ENCODE data around the gene HSFX3.

GRCh38 chrX:149516604-149517003 lies 33.1 kb downstream of the HSFX3 start:
- TF ChIP-seq, protein P1, sequence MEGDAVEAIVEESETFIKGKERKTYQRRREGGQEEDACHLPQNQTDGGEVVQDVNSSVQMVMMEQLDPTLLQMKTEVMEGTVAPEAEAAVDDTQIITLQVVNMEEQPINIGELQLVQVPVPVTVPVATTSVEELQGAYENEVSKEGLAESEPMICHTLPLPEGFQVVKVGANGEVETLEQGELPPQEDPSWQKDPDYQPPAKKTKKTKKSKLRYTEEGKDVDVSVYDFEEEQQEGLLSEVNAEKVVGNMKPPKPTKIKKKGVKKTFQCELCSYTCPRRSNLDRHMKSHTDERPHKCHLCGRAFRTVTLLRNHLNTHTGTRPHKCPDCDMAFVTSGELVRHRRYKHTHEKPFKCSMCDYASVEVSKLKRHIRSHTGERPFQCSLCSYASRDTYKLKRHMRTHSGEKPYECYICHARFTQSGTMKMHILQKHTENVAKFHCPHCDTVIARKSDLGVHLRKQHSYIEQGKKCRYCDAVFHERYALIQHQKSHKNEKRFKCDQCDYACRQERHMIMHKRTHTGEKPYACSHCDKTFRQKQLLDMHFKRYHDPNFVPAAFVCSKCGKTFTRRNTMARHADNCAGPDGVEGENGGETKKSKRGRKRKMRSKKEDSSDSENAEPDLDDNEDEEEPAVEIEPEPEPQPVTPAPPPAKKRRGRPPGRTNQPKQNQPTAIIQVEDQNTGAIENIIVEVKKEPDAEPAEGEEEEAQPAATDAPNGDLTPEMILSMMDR (CRISPR knock-in tag; IDR thresholded peaks at IDR 0.05): no peak
- TF ChIP-seq ISX (CRISPR knock-in tag; conservative IDR thresholded peaks at IDR 0.05) (no peak), ZNF639 (CRISPR knock-in tag; conservative IDR thresholded peaks at IDR 0.05) (no peak), POLR2AphosphoS2 (IDR thresholded peaks at IDR 0.05; ENCODE audit: low read depth, low read length) (no peak), ETV6 (CRISPR knock-in tag; conservative IDR thresholded peaks at IDR 0.05) (no peak), RAD21 (CRISPR knock-in tag; IDR thresholded peaks at IDR 0.05) (no peak), ZNF563 (CRISPR knock-in tag; IDR thresholded peaks at IDR 0.05) (no peak), ZNF674 (CRISPR knock-in tag; IDR thresholded peaks at IDR 0.05; ENCODE audit: low read depth) (no peak), KLF9 (CRISPR knock-in tag; IDR thresholded peaks at IDR 0.05; ENCODE audit: low read depth) (no peak), ZNF350 (CRISPR knock-in tag; IDR thresholded peaks at IDR 0.05; ENCODE audit: borderline replicate concordance, low read depth) (no peak), JUN (CRISPR knock-in tag; IDR thresholded peaks at IDR 0.05) (no peak), ZNF7 (CRISPR knock-in tag; IDR thresholded peaks at IDR 0.05) (no peak)
